HL-60 (cell line): ENCODE results near the gene AKR1C3.
A peak's percentile ranks its signal among the peaks of the same experiment; 100 is the strongest.

Source experiments
- DNase-seq, 2 experiments: peaks; one replicate each; pipeline ENCODE4 v3.0.0-alpha.2; 2010 to 2020; ENCODE audit warnings: low read depth in 1 of 2, low spot score in 1 of 2
- H3K27ac ChIP-seq: fragments of 250-450 bp; sonication (Bioruptor Pico); replicated peaks from 2 replicates; pipeline ENCODE4 v1.5.1; 2020; ENCODE audit warnings: mild to moderate bottlenecking, moderate library complexity
- H3K27me3 ChIP-seq: fragments of 250-450 bp; sonication (Bioruptor Pico); 2 replicates; pipeline ENCODE4 v1.5.1; 2021; ENCODE audit warnings: mild to moderate bottlenecking, moderate library complexity; ENCODE audit not compliant: insufficient read depth, poor library complexity, severe bottlenecking
- H3K4me3 ChIP-seq: replicated peaks from 2 replicates; pipeline ENCODE4 v1.5.1; 2011; ENCODE audit warnings: mild to moderate bottlenecking, control low read depth, low read length; ENCODE audit not compliant: insufficient read depth
- CTCF ChIP-seq: IDR thresholded peaks from one replicate; pipeline ENCODE4 v1.5.1; 2011; ENCODE audit warnings: low read length, control low read depth, inconsistent platforms; ENCODE audit not compliant: insufficient read depth
- GABPA ChIP-seq: IDR thresholded peaks from 2 replicates; pipeline ENCODE4 v1.6.1; 2012; ENCODE audit warnings: low read depth
- POLR2AphosphoS5 ChIP-seq: IDR thresholded peaks from 2 replicates; pipeline ENCODE4 v1.6.1; 2012; ENCODE audit warnings: low read depth
- REST ChIP-seq: IDR thresholded peaks from 2 replicates; pipeline ENCODE4 v1.6.1; 2012; ENCODE audit warnings: low read depth; ENCODE audit not compliant: insufficient replicate concordance
- SPI1 ChIP-seq: IDR thresholded peaks from 2 replicates; pipeline ENCODE4 v1.6.1; 2012; ENCODE audit warnings: low read depth, mild to moderate bottlenecking, borderline replicate concordance

Gene AKR1C3

DNA sequence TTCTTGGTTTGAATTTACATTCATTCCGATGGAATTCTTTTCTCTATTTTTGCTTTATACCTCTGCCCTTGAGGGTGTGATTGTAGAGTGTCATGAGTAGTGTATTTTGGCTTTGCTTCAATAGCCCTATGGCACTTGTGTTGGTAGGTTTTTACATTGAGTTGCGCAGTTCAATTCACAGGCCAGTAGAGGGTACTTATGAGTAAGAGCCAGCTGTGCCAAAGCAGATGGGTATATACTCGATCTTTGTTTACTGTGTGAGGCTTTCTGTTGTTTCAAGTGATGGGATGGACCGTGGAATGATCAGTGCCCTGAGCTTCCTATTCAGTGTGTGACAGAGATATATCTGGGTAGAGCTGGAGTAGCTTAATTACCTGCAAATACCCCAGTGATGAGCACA lies 4.3 kb upstream of the AKR1C3 start:
- Histone ChIP-seq H3K27me3 (no peaks in the 10 kb centered on the region), H3K27ac (no peak overlapping the region), H3K4me3 (no peak overlapping the region)
- peak; percentile 20 to 29 for DNase-seq
- TF ChIP-seq GABPA, result no peak
- no peak for TF ChIP-seq REST
- TF ChIP-seq CTCF, result no peak
- no peak for TF ChIP-seq POLR2AphosphoS5
- TF ChIP-seq SPI1, result no peak

DNA sequence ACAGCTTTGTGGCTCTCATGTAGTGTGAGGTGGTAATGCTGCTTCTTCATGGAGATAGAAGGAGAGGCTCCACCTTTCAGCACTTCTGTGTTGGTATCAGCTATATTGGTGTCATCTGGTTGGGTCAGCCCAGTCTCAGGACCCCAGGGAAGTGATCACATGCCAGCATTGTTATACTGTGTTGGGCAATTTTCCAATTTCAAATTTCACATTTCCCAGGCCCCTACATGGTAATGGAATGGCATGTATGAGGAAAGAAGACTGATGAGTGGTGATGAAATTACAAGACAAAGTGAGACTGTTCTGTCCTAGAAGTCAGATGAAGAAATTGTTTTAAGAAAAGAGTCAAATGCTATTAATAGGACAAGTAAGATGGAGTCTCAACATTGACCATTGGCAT lies 3.7 kb upstream of the AKR1C3 start:
- Histone ChIP-seq H3K27ac (no peak overlapping the region), H3K27me3 (no peaks in the 10 kb centered on the region), H3K4me3 (no peak overlapping the region)
- DNase-seq, result no peak
- TF ChIP-seq SPI1 (no peak), REST (no peak), CTCF (no peak), POLR2AphosphoS5 (no peak), GABPA (no peak)

GRCh38 chr10:5091196-5091595 lies 3.0 kb upstream of the AKR1C3 start:
- no peak overlapping the region for H3K27ac ChIP-seq
- no peaks in the 10 kb centered on the region for H3K27me3 ChIP-seq
- no peak overlapping the region for H3K4me3 ChIP-seq
- no peak for DNase-seq
- TF ChIP-seq REST (no peak), GABPA (no peak), CTCF (no peak), POLR2AphosphoS5 (no peak), SPI1 (no peak)
